ENCODE data around the gene TESK1.
"Not testable (repeated sequence)": the region's sequence is repeated elsewhere in the genome, so short reads cannot be mapped to it uniquely, and the experiment has no call there.

- not testable (repeated sequence) for TF ChIP-seq POLR2AphosphoS5 (IDR thresholded peaks at IDR 0.05; ENCODE audit: low read depth); REST (IDR thresholded peaks at IDR 0.05; ENCODE audit: unreplicated experiment); EZH2 (IDR thresholded peaks at IDR 0.05; ENCODE audit: low read depth, unreplicated experiment); CREB1 (CRISPR knock-in tag; IDR thresholded peaks at IDR 0.05; ENCODE audit: low read depth); NANOG (IDR thresholded peaks at IDR 0.05; ENCODE audit: borderline replicate concordance); EZH2phosphoT487 (IDR thresholded peaks at IDR 0.05; ENCODE audit: unreplicated experiment); JUNB (IDR thresholded peaks at IDR 0.05; ENCODE audit: unreplicated experiment); ZNF331 (CRISPR knock-in tag; IDR thresholded peaks at IDR 0.05; ENCODE audit: low read depth); ZNF114 (CRISPR knock-in tag; IDR thresholded peaks at IDR 0.05); STAT1 (IDR thresholded peaks at IDR 0.05; ENCODE audit: unreplicated experiment)
- TF ChIP-seq, protein P1, sequence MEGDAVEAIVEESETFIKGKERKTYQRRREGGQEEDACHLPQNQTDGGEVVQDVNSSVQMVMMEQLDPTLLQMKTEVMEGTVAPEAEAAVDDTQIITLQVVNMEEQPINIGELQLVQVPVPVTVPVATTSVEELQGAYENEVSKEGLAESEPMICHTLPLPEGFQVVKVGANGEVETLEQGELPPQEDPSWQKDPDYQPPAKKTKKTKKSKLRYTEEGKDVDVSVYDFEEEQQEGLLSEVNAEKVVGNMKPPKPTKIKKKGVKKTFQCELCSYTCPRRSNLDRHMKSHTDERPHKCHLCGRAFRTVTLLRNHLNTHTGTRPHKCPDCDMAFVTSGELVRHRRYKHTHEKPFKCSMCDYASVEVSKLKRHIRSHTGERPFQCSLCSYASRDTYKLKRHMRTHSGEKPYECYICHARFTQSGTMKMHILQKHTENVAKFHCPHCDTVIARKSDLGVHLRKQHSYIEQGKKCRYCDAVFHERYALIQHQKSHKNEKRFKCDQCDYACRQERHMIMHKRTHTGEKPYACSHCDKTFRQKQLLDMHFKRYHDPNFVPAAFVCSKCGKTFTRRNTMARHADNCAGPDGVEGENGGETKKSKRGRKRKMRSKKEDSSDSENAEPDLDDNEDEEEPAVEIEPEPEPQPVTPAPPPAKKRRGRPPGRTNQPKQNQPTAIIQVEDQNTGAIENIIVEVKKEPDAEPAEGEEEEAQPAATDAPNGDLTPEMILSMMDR (conservative IDR thresholded peaks at IDR 0.05; ENCODE audit: low read depth in 2 of 2), result not testable (repeated sequence)
- TF ChIP-seq, protein P2, sequence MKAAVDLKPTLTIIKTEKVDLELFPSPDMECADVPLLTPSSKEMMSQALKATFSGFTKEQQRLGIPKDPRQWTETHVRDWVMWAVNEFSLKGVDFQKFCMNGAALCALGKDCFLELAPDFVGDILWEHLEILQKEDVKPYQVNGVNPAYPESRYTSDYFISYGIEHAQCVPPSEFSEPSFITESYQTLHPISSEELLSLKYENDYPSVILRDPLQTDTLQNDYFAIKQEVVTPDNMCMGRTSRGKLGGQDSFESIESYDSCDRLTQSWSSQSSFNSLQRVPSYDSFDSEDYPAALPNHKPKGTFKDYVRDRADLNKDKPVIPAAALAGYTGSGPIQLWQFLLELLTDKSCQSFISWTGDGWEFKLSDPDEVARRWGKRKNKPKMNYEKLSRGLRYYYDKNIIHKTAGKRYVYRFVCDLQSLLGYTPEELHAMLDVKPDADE (IDR thresholded peaks at IDR 0.05), result not testable (repeated sequence)
- TF ChIP-seq, protein P3, sequence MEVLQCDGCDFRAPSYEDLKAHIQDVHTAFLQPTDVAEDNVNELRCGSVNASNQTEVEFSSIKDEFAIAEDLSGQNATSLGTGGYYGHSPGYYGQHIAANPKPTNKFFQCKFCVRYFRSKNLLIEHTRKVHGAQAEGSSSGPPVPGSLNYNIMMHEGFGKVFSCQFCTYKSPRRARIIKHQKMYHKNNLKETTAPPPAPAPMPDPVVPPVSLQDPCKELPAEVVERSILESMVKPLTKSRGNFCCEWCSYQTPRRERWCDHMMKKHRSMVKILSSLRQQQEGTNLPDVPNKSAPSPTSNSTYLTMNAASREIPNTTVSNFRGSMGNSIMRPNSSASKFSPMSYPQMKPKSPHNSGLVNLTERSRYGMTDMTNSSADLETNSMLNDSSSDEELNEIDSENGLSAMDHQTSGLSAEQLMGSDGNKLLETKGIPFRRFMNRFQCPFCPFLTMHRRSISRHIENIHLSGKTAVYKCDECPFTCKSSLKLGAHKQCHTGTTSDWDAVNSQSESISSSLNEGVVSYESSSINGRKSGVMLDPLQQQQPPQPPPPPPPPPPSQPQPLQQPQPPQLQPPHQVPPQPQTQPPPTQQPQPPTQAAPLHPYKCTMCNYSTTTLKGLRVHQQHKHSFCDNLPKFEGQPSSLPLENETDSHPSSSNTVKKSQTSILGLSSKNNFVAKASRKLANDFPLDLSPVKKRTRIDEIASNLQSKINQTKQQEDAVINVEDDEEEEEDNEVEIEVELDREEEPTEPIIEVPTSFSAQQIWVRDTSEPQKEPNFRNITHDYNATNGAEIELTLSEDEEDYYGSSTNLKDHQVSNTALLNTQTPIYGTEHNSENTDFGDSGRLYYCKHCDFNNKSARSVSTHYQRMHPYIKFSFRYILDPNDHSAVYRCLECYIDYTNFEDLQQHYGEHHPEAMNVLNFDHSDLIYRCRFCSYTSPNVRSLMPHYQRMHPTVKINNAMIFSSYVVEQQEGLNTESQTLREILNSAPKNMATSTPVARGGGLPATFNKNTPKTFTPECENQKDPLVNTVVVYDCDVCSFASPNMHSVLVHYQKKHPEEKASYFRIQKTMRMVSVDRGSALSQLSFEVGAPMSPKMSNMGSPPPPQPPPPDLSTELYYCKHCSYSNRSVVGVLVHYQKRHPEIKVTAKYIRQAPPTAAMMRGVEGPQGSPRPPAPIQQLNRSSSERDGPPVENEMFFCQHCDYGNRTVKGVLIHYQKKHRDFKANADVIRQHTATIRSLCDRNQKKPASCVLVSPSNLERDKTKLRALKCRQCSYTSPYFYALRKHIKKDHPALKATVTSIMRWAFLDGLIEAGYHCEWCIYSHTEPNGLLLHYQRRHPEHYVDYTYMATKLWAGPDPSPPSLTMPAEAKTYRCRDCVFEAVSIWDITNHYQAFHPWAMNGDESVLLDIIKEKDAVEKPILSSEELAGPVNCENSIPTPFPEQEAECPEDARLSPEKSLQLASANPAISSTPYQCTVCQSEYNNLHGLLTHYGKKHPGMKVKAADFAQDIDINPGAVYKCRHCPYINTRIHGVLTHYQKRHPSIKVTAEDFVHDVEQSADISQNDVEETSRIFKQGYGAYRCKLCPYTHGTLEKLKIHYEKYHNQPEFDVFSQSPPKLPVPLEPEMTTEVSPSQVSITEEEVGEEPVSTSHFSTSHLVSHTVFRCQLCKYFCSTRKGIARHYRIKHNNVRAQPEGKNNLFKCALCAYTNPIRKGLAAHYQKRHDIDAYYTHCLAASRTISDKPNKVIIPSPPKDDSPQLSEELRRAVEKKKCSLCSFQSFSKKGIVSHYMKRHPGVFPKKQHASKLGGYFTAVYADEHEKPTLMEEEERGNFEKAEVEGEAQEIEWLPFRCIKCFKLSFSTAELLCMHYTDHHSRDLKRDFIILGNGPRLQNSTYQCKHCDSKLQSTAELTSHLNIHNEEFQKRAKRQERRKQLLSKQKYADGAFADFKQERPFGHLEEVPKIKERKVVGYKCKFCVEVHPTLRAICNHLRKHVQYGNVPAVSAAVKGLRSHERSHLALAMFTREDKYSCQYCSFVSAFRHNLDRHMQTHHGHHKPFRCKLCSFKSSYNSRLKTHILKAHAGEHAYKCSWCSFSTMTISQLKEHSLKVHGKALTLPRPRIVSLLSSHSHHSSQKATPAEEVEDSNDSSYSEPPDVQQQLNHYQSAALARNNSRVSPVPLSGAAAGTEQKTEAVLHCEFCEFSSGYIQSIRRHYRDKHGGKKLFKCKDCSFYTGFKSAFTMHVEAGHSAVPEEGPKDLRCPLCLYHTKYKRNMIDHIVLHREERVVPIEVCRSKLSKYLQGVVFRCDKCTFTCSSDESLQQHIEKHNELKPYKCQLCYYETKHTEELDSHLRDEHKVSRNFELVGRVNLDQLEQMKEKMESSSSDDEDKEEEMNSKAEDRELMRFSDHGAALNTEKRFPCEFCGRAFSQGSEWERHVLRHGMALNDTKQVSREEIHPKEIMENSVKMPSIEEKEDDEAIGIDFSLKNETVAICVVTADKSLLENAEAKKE (CRISPR knock-in tag; IDR thresholded peaks at IDR 0.05), result not testable (repeated sequence)
Measured at GRCh38 chr9:35639225-35639624, 34.2 kb downstream of the TESK1 start.
